SK-N-SH (cell line): ENCODE results near the gene MYH1. TPM values are rescaled to one million over a fixed set of nuclear protein-coding genes. Genes with fewer than 3 reads are reported as not detected.
A peak's percentile ranks its signal among the peaks of the same experiment; 100 is the strongest.

Source experiments
- CTCF ChIA-PET: fragments of 300-600, 350-600 bp; formaldehyde crosslinking; extraction: SDS; loops from one replicate; lab custom pipeline; 2021; lab: Yijun Ruan, JAX
- POLR2A ChIA-PET: fragments of 350-600 bp; sonication (Branson Sonifier 250); formaldehyde crosslinking; extraction: SDS; loops from one replicate; lab custom pipeline; 2020; ENCODE audit warnings: antibody characterized with exemption, inconsistent platforms; lab: Yijun Ruan, JAX
- DNase-seq: peaks from one replicate; pipeline ENCODE4 v3.0.0; 2012
- H2AFZ ChIP-seq: fragments of 200-600 bp; sonication (generic); 2 replicates; pipeline ENCODE4 v1.8.1; 2016; ENCODE audit warnings: antibody characterized with exemption, mild to moderate bottlenecking, low read depth
- H3F3A ChIP-seq: fragments of 200-600 bp; sonication (generic); replicated peaks from 2 replicates; pipeline ENCODE3; 2016; ENCODE audit warnings: antibody characterized with exemption, mild to moderate bottlenecking; ENCODE audit not compliant: insufficient read depth
- H3K27ac ChIP-seq, 2 experiments: fragments of 200-500 bp in 1 of 2; fragments of 200-600 bp in 1 of 2; sonication (Bioruptor generic) in 1 of 2; sonication (generic), shearing (Covaris generic) in 1 of 2; 2 replicates each; pipeline versions ENCODE4 v1.5.1 to v1.6.1; 2014 to 2016; ENCODE audit warnings: low read depth in 2 of 2, inconsistent platforms in 1 of 2, low read length in 1 of 2, mild to moderate bottlenecking in 1 of 2, mixed read lengths in 1 of 2
- H3K27me3 ChIP-seq: fragments of 200-600 bp; sonication (generic), shearing (Covaris generic); 2 replicates; pipeline ENCODE4 v1.6.1; 2016; ENCODE audit warnings: mixed run types; ENCODE audit not compliant: insufficient read depth
- H3K36me3 ChIP-seq, 2 experiments: fragments of 200-500 bp in 1 of 2; fragments of 200-600 bp in 1 of 2; sonication (Bioruptor generic) in 1 of 2; sonication (generic) in 1 of 2; replicated peaks in 1 of 2; 2 replicates each; pipeline versions ENCODE3 to v1.5.1; 2014 to 2016; ENCODE audit warnings: low read length in 1 of 2, mild to moderate bottlenecking in 1 of 2; ENCODE audit not compliant: insufficient read depth in 2 of 2, control insufficient read depth in 1 of 2
- H3K4me1 ChIP-seq, 2 experiments: fragments of 200-500 bp in 1 of 2; fragments of 200-600 bp in 1 of 2; sonication (Bioruptor generic) in 1 of 2; sonication (generic), shearing (Covaris generic) in 1 of 2; 2 replicates each; pipeline versions ENCODE4 v1.5.1 to v1.6.1; 2014 to 2016; ENCODE audit warnings: low read depth in 1 of 2, low read length in 1 of 2, mixed run types in 1 of 2; ENCODE audit not compliant: insufficient read depth in 2 of 2, control insufficient read depth in 1 of 2
- H3K4me2 ChIP-seq: fragments of 200-600 bp; sonication (generic), shearing (Covaris generic); 2 replicates; pipeline ENCODE4 v1.6.1; 2017; ENCODE audit warnings: mixed run types
- H3K4me3 ChIP-seq, 2 experiments: fragments of 200-500 bp in 1 of 2; fragments of 200-600 bp in 1 of 2; sonication (Bioruptor generic) in 1 of 2; sonication (generic), shearing (Covaris generic) in 1 of 2; 2 replicates each; pipeline versions ENCODE4 v1.5.1 to v1.8.1; 2014 to 2016; ENCODE audit warnings: low read depth in 2 of 2, inconsistent platforms in 1 of 2, low read length in 1 of 2, mild to moderate bottlenecking in 1 of 2, mixed read lengths in 1 of 2, moderate library complexity in 1 of 2
- H3K79me2 ChIP-seq: fragments of 200-600 bp; sonication (generic); 2 replicates; pipeline ENCODE4 v1.8.1; 2017; ENCODE audit warnings: mild to moderate bottlenecking; ENCODE audit not compliant: insufficient read depth
- H3K9ac ChIP-seq: fragments of 200-600 bp; sonication (generic); 2 replicates; pipeline ENCODE4 v1.6.1; 2017; ENCODE audit warnings: mixed run types
- H3K9me2 ChIP-seq: fragments of 200-600 bp; sonication (generic); 2 replicates; pipeline ENCODE4 v1.6.1; 2017; ENCODE audit warnings: mixed run types
- H3K9me3 ChIP-seq: fragments of 200-600 bp; sonication (generic); 2 replicates; pipeline ENCODE4 v1.6.1; 2017; ENCODE audit warnings: mixed run types, mild to moderate bottlenecking, moderate library complexity
- H4K20me1 ChIP-seq: fragments of 200-600 bp; sonication (generic); 2 replicates; pipeline ENCODE4 v1.6.1; 2017; ENCODE audit warnings: mild to moderate bottlenecking, mixed run types; ENCODE audit not compliant: insufficient read depth
- CHD2 ChIP-seq: fragments of 150-350 bp; IDR thresholded peaks from 2 replicates; pipeline ENCODE4 v1.6.1; 2018; ENCODE audit warnings: low read length; ENCODE audit not compliant: partially characterized antibody
- ELF1 ChIP-seq: IDR thresholded peaks from 2 replicates; pipeline ENCODE4 v1.4.0; 2012
- EZH2phosphoT487 ChIP-seq: fragments of 200-600 bp; sonication (generic); IDR thresholded peaks from 2 replicates; pipeline ENCODE4 v1.6.1; 2017; ENCODE audit warnings: low read depth, mixed run types, mild to moderate bottlenecking, antibody characterized with exemption, moderate library complexity, borderline replicate concordance
- FOSL2 ChIP-seq: IDR thresholded peaks from 2 replicates; pipeline ENCODE4 v1.4.0; 2012; ENCODE audit warnings: low read depth, mild to moderate bottlenecking, moderate library complexity, borderline replicate concordance
- FOXJ3 ChIP-seq: sonication (generic); formaldehyde crosslinking; IDR thresholded peaks from 2 replicates; pipeline ENCODE4 v1.5.1; 2020; ENCODE audit warnings: mild to moderate bottlenecking, missing genetic modification reagents
- GABPA ChIP-seq: IDR thresholded peaks from 2 replicates; pipeline ENCODE4 v1.4.0; 2012; ENCODE audit warnings: low read depth, mild to moderate bottlenecking
- IRF3 ChIP-seq: fragments of 150-350 bp; IDR thresholded peaks from 2 replicates; pipeline ENCODE4 v1.6.1; 2016; ENCODE audit warnings: mild to moderate bottlenecking, low read depth, low read length
- MXI1 ChIP-seq: IDR thresholded peaks from 2 replicates; pipeline ENCODE4 v1.6.1; 2012; ENCODE audit warnings: mild to moderate bottlenecking, low read depth, low read length, improper control_type of control experiment
- NFIC ChIP-seq: IDR thresholded peaks from 2 replicates; pipeline ENCODE4 v1.4.0; 2012; ENCODE audit warnings: borderline replicate concordance
- POLR2AphosphoS5 ChIP-seq: IDR thresholded peaks from 2 replicates; pipeline ENCODE4 v1.6.1; 2012; ENCODE audit warnings: low read depth, low read length
- RAD21 ChIP-seq: IDR thresholded peaks from 2 replicates; pipeline ENCODE4 v1.6.1; 2012; ENCODE audit warnings: mild to moderate bottlenecking, low read length
- RCOR1 ChIP-seq: fragments of 150-350 bp; IDR thresholded peaks from 2 replicates; pipeline ENCODE4 v1.6.1; 2017; ENCODE audit warnings: antibody characterized with exemption, low read length
- REST ChIP-seq: IDR thresholded peaks from 2 replicates; pipeline ENCODE4 v1.6.1; 2012; ENCODE audit warnings: mild to moderate bottlenecking, low read depth, low read length, moderate library complexity
- RXRA ChIP-seq: IDR thresholded peaks from 2 replicates; pipeline ENCODE4 v1.4.0; 2012; ENCODE audit warnings: low read depth, mild to moderate bottlenecking, borderline replicate concordance
- TAF1 ChIP-seq: IDR thresholded peaks from 2 replicates; pipeline ENCODE4 v1.6.1; 2012; ENCODE audit warnings: low read depth, mild to moderate bottlenecking, low read length, moderate library complexity, borderline replicate concordance
- USF1 ChIP-seq: IDR thresholded peaks from 2 replicates; pipeline ENCODE4 v1.4.0; 2012; ENCODE audit warnings: low read depth, borderline replicate concordance
- USF2 ChIP-seq: fragments of 150-350 bp; IDR thresholded peaks from 2 replicates; pipeline ENCODE4 v1.6.1; 2017; ENCODE audit warnings: antibody characterized with exemption, low read length, low read depth, borderline replicate concordance
- YY1 ChIP-seq: IDR thresholded peaks from 2 replicates; pipeline ENCODE4 v1.4.0; 2012; ENCODE audit warnings: low read depth, mild to moderate bottlenecking
- WGBS: methylation state at CpG from one replicate; pipeline ENCODE4 v1.1.6; 2017; ENCODE audit warnings: low lambda C conversion rate; 5-methylcytosine and 5-hydroxymethylcytosine counted together
- polyA plus RNA-seq, 3 experiments: library from polyadenylated mRNA; depleted of rRNA; stranded (reverse); fragments of >200 nt; gene quantifications; 2 replicates each; pipeline ENCODE4 v1.2.3, GENCODE V29; 2012
- TF ChIP-seq, protein P1 (sequence below): IDR thresholded peaks from 2 replicates; pipeline ENCODE4; 2012
- TF ChIP-seq, protein P2 (sequence below): IDR thresholded peaks from 2 replicates; pipeline ENCODE4 v1.4.0; 2012; ENCODE audit warnings: low read depth

Gene MYH1
- polyA plus RNA-seq, 1 of the 3 experiments (the other 2 are of a cell fraction) = 0.03 TPM

DNA sequence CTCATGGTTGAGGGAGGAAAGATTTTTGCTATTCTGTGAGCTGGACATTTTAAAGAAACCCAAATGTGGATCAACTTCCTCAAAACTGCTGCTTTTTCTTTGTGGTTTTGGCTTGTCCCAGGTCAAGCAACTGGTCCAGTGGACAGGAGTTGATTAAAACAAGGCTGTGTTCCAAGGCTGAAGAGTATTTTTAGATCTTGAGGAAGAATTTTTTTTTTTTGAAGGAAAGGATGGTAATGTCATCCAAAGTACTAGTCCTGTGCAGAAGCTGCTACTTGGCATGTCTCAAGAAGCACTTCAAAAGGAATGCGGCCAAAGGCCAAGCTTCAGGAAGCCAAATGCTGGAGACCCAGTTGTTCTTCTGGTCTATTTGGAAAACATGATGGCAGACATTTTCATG, 39.1 kb upstream of the MYH1 start:
- Histone ChIP-seq H3F3A (no peaks in the 10 kb centered on the region), H3K79me2 (no peaks in the 10 kb centered on the region), H3K27ac (peak overlapping the region in 1 of 2 experiments; percentile 16; a peak in 1 of 4 replicates), H3K9me2 (no peaks in the 10 kb centered on the region), H3K4me1 (no peaks in the 10 kb centered on the region), H3K36me3 (no peaks in the 10 kb centered on the region), H4K20me1 (no peaks in the 10 kb centered on the region), H3K4me2 (no peak overlapping the region), H3K9ac (no peak overlapping the region), H3K9me3 (no peaks in the 10 kb centered on the region), H3K27me3 (no peaks in the 10 kb centered on the region), H2AFZ (no peak overlapping the region), H3K4me3 (no peak overlapping the region)
- 33% methylated on average over 1 of the region's 1 CpG for WGBS
- ChIA-PET POLR2A (no interaction called here), CTCF (no interaction called here)
- TF ChIP-seq FOSL2 (no peak), NFIC (no peak), POLR2AphosphoS5 (no peak), YY1 (no peak), ELF1 (no peak), RCOR1 (no peak), TAF1 (no peak), EZH2phosphoT487 (no peak), MXI1 (no peak), IRF3 (no peak), USF2 (no peak), REST (no peak), FOXJ3 (CRISPR knock-in tag) (no peak), RAD21 (no peak), GABPA (no peak), CHD2 (no peak), RXRA (no peak), USF1 (no peak)
- TF ChIP-seq, protein P1, sequence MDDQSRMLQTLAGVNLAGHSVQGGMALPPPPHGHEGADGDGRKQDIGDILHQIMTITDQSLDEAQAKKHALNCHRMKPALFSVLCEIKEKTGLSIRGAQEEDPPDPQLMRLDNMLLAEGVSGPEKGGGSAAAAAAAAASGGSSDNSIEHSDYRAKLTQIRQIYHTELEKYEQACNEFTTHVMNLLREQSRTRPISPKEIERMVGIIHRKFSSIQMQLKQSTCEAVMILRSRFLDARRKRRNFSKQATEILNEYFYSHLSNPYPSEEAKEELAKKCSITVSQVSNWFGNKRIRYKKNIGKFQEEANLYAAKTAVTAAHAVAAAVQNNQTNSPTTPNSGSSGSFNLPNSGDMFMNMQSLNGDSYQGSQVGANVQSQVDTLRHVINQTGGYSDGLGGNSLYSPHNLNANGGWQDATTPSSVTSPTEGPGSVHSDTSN = no peak
- TF ChIP-seq, protein P2, sequence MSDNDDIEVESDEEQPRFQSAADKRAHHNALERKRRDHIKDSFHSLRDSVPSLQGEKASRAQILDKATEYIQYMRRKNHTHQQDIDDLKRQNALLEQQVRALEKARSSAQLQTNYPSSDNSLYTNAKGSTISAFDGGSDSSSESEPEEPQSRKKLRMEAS = no peak
- DNase-seq = no peak
